Right hindlimb (tissue), 1 donor: ENCODE data around the gene VPREB3.
A peak's percentile ranks its signal among the peaks of the same experiment; 100 is the strongest.

Experiments used
- DNase-seq: peaks from one replicate; pipeline ENCODE4 v3.0.0-alpha.2; 2018

VPREB3 gene

DNA sequence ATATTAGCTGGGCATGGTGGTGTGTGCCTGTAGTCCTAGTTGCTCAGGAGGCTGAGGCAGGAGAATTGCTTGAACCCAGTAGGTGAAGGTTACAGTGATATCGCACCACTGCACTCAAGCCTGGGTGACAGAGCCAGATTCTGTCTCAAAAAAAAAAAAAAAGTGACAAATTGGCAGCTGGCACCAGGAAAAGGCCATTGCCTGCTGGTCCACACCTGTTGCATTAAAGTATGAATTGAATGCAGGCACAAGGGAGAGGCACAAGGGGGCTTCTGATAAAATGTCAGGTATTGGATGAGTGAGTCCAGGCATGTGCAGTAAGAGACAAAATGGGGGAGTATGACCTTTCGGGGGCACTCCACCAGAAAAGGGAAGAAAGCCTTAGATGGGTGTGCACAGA is 31.5 kb downstream of the VPREB3 start:
- no peak for DNase-seq

DNA sequence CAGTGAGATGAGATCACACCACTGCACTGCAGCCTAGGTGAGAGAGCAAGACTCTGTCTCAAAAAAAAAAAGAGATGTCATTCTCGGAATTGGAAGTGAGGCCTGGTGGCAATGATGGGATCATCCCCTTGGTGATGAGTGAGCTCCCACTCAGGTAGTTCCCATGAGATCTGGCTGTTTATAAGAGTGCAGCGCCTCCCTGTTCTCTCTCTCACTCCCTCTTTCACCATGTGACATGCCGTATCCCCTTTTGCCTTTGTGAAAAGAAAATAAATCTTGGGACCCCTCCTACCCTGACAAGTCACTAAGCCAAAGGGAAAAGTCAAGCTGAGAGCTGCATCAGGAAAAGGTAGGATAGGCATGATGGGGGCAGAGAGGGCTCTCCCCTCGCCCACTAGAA is 32.1 kb downstream of the VPREB3 start:
- no peak for DNase-seq

DNA sequence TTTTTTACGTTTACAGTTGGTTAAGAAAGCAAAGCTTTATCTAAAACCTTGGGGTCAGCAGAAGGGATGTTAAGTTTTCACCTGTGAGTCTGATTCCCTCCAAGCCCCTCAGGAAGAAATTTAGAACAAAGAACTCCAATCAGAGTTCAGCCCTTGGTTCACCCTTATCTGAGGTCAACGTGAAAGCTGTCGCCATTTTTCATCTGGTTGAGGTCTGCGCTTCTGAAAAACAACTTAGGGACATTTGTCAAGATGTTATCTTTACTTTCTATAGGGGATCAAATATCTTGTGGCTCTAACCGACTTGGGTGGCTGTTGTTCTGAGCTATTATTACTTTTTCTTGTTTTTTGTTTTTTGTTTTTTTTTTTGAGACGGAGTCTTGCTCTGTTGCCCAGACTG is 33.4 kb downstream of the VPREB3 start:
- no peak for DNase-seq

DNA sequence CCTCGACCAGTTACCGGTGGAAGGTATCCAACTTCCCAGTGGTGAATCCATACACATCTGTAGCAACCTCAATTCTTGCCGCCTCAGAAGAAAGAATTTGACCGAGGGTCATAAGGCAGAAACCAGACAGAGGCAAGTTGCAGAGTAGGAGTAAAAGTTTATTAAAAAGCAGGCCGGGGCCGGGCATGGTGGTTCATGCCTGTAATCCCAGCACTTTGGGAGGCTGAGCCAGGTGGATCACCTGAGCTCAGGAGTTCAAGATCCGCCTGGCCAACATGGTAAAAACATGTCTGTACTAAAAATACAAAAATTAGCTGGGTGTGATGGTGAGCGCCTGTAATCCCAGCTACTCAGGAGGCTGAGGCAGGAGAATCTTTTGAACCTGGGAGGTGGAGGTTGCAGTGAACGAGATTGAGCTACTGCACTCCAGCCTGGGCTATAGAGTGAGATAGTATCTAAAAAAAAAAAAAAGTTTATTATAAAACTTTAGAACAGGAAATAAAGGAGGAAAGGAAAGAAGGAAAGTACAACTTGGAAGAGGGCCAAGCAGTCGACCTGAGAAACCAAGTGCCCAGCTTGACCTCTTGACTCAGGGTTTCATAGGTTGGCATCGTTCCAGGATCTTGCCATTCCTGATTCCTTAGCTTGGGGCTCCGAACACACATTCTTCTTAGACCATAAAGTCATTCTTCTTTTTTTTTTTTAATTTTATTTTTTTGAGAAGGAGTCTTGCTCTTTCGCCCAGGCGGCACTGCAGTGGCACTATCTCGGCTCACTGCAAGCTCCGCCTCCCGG is 35.7 kb downstream of the VPREB3 start:
- DNase-seq = no peak

DNA sequence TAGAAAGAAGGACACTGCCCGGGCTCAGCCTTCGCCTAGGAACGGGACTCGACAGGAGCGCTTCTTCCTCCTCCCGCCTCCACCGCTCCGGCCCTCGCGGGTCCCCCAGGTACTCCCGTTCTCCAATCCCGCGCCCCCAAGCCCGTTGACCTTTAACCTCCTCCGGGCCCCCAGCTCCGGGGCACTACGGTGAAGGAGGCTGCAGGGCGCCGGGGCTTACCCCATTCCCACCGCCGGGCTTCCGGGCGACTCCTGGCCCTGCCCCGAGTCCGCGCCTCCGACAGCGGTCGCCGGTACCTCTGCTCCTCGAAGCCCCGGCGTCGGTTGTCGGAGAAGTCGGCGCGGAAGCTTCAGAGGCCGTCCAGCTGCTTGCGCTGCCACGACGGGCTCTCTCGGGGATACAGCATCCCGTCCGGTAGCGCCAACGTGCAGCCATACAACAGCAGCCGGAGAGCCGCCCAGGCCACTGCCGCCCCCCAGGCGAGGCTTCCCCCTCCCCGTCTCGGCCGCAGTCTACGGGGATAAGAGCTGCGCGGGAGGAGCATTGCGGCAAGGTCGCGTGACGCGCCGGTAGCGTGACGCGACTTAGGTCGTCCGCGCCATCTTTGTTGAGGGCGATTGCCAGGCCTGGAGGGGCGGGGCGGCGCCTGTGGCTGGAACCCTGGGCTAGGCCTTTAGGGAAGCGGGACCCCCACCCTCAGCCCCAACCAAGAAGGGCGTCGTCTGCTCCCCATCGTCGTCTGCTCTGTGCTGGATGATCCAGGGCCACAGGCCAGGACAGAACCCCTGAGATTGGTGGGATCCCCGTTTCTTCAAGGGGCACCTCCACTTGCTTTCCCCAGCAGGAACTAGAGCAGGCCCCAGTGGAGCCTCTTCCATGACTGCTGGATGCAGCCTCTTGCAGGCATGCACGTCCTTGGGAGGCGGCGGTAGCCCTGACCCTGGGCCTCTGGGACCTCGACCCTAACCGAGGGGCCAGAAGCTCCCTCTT is 37.1 kb downstream of the VPREB3 start:
- DNase-seq = peak; percentile 91

DNA sequence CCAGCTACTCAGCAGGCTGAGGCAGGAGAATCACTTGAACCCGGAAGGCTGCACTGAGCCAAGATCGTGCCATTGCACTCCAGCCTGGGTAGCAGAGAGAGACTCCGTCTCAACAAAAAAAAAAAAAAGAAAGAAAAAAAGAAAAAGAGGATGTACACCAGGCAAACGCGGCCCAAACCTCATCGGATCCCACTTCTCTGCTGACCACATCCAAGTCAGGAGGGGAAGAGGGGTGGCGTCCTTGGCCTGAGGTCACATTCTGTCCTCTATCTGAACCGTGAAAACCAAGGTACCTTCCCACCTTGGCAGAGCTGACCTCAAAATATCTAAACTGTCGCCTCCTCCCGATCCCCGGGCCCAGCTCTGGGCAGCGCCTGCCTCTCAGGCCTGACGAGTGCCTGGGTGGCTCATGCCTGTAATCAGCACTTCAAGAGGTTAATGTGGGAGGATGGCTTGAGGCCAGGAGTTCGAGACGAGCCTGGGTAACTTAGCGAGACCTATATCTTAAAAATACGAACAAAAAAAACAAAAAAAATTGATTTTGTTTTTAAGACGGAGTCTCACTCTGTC is 38.3 kb downstream of the VPREB3 start:
- no peak for DNase-seq

DNA sequence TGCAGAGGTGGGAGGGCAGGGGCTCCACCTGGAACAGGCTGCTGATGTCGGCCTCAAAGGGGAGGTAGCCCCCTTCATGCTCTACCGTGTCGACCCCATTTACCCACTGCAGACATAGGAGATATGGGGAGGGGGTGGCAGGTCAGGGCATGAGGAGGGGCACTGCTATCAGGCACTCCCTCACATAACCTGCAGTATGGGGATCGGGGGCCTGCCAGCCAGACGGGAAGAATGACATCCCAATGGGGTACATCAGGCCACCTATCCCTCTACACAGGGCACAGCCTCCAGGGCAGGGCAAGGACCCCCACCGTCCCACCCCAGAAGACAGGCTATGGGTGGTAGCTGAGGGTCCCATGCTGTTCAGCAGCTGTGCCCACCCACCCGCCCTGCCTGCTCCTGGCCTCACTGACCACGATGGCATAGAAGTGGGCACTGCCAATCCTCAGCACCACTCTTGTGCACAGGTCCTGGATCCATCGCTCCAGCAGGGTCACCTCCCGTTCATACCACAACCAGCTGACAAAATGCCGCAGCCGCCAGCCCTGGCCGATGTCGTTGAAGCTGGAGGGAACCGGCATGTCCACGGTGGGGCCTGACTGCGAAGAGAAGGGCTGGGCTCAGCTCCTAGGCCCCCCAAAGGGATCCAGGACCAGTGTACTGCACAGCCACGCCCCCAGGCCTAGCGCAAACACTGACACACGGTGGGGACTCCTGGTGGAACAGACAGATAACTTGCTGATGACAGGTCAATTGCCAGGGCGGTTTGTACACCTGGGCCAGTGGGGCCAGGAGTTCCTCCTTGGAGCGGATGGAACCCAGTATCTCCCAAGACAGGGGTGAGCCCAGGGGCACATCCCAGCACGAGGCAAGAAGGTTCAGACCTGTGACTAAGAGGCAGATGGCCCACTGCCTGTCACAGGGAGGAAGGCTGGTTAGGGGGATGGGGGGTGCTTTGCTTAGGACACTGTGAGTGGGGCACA is 39.3 kb downstream of the VPREB3 start:
- no peak for DNase-seq

DNA sequence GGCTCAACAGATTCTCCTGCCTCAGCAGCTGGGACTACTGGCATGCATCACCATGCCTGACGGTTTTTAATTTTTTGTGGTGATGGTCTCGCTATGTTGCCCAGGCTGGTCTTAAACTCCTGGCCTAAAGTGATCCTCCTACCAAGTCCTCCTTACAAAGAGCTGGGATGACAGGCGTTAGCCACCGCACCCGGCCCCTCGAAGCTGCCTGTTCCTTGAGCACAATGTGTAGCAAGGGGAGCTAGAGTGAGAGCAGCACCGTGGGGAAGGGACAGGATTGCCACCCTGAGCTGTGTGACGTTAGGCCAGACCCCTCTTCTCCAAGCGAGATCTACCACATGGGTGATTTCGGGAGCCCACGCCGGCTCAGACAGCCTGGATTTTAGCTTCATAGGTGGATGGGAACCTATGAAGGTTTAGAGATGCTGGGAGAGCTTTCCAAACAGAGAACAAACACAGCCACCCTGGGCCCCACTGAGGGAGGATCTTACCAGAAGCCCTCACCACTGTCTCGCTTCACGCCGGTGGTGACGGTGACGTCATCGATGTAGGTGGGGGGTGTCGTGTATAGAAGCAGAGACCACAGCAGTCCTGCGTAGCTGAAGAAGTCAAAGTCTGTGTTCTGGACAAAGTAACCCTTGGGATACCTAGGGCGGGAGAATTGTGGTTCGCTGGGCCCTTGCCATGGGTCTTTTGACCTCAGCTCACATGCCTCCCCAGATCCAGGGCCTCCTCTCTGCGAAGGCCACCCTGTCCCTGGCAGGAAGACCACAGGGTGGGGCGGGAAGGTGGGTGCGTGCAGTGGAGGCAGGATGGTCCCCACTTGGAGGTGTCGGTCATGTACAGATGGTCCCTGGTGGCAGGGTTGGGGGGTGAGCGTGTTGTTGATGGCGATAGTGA is 40.3 kb downstream of the VPREB3 start:
- no peak for DNase-seq

DNA sequence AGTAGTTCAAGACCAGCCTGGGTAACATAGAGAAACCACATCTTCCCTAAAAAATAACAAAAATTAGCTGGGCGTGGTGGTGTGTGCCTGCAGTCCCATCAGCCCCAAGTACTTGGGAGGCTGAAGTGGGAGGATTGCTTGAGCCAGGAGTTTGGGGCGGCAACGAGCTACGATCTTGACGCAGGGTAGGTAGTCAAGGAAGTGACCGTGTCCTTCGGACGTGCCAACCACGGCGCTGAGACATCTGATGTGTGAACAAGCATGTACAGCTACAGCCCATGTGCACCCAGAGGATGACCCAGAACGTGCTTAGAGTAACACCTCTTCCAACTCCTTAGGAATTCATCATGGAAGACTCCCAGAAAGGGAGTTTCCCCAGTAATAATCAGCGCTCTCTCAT is 42.0 kb downstream of the VPREB3 start:
- no peak for DNase-seq

DNA sequence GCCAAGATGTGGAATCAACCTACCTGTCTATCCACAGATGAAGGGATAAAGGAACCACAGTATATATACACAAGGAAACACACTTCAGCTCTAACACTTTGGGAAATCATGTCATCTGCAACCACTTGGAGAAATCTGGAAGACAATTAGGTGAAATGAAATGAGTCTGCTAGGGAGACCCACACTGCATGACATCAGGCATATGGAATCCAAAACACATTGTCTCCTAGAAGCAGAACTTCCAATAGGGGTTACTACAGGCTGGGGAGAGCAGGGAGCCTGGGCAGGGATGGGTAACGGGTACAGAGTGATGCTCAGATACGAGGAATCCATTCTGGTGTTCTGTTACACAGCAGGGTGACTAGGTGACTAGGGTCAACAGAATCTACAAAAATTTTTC is 45.1 kb downstream of the VPREB3 start:
- no peak for DNase-seq

DNA sequence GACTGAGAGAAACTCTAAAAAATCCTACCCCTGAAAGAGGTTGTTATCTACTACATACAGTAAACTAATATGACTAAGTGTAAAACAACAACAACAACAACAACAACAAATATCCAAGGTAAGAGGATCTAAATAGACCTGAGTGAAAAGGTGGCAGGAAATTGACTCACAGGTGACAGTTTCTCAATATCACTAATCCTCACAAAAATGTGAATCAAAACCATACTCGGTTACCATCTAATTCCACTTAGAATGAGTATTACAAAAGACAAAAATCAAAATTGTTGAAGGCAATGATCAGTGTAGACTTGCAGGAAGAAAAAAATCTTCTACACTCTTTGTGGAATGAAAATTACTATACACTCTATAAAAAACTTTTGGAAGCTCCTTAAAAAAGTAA is 46.0 kb downstream of the VPREB3 start:
- DNase-seq = no peak

DNA sequence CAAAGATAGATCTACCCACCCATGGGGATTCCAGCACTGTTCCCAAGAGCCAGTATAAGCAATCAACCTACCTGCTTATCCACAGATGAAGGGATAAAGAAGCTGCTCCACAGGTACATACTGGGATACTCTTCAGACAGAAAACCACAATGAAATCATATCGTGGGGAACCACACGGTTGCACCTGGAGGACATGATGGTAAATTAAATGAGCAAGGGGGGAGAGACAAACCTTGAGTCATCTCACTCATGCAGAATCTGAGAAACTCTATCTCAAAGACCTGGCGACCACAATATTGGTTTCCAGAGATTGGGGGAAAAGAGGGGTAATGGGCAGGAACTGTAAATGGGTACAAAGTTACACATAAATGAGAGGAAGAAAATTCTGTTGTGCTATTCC is 48.9 kb downstream of the VPREB3 start:
- no peak for DNase-seq

DNA sequence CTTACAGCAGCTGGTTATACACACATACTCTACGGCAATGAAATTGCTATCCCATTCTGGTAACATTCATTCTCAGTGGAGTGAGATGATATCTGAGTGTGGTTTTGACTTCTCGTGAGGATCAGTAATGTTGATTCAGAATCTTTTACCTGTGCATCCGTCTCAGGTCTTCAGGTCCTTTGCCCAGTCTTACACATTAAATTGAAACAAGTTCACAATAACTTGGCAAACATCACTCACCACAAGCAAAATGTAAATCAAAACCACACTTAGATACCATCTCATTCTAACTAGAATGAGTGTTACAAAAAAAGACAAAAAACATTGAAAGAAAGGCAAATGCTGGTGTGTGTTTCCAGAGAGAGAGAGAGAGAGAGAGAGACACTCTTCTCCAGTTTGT is 49.4 kb downstream of the VPREB3 start:
- no peak for DNase-seq

DNA sequence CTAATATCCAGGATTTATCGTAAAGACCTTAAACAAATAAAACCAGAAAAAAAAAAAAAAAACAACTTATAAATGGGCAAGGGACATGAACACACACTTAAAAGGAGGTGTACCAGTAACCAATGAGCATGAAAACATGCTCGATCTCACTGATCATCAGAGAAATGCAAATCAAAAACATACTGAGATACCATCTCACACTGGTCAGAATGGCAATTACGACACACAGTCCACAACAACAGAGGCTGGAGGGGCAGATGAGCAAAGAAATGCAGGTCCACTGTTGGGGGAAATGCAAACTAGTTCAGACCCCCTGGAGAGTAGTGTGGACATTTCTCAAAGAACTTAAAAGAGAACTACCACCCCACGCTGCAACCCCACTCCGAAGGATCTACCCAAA is 50.2 kb downstream of the VPREB3 start:
- no peak for DNase-seq
